Smooth muscle cell of the brain vasculature (primary cell): ENCODE measurements around the gene LTK.

Experiments
- DNase-seq: peaks from one replicate; pipeline ENCODE4 v3.0.0-alpha.2; 2012; ENCODE audit warnings: low read depth, low spot score

LTK gene

DNA sequence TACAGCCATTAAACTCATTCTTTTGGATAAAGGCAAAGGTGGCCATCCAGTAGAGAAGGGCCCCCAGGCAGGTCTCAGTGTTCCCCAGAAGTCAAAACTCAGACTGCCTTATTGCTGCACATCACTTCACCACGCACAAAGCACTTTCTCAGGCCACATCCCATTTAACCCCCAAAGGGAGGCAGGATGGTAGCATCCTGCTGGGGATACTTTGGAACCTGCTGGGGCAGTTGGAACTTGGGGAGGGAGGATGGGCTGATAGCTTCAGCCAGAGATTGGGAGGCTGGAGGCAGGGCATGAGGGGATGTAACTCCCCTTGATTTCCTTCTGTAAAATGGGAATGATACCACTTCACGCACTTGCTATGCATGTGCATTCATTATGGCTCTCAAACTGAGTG, 15.0 kb downstream of the LTK start:
- no peak for DNase-seq

DNA sequence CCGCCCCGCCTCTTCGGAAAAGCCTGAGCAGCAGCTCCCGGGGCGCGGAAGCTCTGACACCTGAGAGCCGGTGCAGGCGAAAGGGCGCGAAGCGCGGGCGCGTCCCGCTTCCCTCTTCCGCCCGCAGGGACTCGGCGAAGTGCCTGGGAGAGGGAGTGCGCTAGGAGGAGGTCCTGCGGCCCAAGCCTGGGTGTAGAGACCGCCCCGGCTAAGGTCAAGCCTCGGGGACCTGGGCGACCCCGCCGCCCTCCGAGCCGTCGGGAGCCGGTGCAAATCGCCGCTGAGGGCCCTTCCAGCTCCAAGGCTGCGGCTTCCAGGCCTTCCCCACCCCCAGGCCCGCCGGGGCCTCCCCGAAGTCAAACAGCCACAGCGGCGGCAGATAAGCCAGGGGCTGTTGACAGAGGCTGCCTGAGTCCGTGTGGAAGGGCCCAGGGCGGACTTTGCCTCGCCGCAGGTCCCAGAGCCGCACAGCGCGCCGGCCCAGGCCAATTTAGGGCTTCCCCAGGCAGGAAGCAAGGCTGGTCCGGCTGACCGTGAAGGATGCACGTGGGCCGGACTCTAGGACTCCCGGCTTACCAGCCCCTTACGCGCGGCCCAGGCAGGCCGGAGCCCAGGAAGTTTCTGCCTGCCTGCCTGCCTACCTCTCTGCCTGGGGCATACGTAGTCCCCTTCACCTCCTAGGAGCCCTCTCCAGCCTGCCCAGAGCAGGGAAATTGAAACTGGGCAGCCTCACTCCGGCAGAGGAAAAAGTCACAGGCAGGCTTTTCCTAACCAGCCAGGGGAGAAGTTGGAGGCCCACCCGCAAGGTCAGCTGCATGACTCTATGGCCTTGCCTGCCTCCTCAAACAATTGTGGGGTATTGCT, 17.7 kb downstream of the LTK start:
- DNase-seq: no peak

DNA sequence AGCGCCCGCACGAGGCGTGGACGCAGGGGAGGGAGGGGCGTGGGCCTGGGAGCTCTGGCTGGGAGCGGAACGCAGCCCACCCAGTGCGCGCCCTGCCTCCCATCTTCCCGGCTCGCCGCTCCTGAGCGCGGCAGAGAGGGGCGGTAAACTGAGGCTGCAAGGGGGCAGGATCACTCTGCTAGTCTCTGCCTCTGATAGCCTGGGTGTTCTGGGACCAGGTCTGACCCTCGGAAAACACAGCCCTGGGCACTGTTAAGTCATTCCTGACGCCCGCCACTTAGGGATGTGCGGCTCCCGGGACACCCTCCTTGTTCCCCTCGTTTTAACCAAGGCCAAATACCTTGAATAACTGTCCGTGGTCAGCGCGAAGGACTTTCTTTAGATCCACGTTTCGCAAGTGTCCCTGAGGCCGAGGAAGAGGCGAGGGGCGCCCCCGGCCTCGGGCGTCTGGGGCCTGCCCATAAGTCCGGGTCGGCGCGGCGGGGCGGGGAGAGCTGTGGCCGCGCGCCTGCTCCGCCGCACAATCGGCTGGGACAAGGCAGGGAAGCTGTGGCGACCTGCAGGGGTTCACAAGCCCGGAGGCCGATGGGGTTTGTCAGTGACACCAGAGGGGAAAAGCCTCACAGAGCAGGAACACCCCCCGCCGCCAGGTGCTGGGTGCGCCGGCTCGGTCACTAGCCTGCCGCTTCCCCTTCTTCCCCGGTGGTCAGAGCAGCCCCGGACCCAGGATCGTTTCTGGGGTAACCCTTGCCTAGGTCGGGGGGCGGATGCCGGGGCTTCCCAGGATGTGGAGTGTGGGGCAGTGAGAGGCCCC, 18.5 kb downstream of the LTK start:
- DNase-seq: no peak

DNA sequence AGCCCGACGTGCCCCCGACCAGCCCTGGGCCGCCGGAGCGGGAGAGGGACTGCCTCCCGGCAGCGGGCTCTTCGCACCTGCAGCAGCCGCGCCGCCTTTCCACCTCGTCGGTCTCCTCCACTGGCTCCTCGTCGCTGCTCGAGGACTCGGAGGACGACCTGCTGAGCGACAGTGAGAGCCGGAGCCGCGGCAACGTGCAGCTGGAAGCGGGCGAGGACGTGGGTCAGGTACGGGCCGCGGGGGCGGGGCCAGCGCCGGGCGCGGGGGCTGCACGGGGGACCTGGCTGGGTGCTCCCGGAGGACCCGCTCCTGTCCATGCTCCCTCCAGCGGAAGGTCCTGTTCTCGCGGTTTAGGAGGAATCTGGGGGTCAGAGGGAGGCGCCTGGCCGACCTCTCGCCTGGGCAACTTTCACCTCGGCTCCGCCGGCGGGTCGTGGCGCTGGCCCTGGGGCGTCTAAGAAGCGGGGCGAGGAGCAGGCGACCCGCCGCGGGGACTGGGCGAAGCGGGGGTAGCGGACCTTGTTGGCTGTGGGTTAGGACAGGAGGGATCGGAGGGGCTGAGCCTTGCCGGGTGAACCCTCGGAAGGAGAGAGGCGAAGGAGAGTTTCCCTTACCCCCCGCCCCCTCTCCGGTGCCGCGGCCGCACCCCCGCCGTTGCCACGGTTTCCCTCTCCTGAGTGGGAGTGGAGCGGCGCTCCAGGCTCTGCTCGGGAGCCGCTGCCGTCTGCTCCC, 19.3 kb downstream of the LTK start:
- DNase-seq: no peak

DNA sequence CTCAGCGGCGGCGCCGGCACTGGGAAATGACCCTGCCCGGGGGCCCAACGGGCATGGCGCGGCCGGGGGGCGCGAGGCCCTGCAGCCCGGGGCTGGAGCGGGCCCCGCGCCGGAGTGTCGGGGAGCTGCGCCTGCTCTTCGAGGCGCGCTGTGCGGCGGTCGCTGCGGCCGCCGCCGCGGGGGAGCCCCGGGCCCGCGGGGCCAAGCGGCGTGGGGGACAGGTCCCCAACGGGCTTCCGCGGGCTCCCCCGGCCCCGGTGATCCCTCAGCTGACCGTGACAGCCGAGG, 19.8 kb downstream of the LTK start:
- DNase-seq: no peak

DNA sequence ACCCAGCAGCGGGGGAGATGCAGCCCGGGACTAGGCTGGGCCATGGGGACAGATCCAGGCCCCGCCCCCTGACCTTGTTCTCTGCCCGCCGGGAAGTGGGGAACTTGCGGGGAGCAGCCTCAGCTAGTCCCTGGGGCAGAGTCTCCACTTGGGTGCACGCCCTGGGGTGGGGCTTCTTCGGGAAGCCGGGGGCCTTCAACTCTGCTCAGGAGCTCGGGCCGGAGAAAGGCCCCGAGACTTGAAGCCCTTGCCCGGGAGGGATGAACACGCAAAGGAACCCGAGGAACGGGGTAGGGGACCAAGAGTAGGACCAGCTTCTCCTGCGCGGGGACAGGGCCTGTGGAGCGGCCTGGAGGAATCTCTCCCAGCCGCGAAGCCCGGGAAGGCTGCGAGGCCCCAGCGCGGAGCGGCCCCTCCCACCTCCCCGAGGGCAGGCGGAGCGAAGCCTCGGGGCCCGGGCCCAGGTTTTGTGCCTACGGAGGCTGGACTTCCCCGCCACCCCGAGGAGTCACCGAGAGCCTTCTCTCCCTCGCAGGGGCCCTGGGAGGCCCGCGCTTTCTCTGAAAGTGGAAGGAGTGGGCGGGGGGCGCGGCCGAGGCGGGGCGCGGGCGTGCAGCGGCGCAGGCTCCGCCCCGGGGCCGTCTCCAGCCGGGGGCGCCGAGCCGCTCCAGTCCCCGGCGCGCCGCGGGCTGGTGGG, 20.3 kb downstream of the LTK start, which contains the start of gene ITPKA:
TSS of gene ITPKA (plus strand) at position 670 of the 697 bp plus-strand sequence. CDS start 54 bp downstream, outside the sequence.
- DNase-seq: no peak

DNA sequence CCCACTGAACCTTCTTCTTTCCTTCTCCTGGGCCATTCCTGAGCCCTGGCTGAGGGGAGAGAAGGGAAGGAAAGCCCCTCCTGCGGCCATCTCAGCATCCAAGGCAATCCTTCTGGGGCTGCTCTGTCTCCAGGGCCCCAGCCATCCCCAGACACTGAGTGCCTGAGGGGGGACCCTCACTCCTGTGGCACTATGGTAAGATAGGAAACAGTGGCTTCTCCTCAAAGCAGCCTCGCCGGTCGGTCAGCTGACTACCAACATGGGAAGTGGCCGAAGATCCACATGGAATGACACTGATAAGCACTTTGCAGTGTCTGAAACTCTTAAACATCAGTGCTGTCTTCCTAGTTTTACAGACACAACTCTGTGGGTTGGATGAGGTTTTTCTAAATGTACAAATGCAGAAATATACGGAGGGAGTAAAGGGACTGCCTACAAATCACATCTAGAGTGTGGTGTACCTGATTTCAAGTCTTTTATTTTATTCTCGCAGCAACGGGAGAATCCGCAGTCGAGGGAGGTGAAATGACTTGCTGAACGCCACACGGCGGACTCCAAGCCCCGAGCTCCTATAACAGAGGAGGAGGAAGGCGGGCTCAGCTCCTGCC, 20.9 kb downstream of the LTK start:
- DNase-seq: no peak

DNA sequence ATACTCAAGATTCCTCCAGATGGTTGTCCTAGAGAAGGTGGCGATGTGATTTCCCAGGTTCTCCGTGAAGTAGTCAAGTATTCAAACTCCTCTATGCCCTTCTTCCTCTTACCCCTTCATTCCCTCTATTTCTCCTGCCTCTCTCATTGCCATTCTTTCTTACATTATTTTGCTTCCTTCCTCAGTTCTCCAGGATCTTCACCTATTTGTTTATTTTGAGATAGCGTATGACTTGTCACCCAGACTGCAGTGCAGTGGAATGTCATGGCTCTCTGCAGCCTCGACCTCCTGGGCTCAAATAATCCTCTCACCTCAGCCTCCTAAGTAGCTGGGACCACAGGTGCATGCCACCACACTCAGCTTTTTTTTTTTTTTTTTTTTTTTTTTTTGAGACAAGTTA, 21.7 kb downstream of the LTK start:
- no peak for DNase-seq

DNA sequence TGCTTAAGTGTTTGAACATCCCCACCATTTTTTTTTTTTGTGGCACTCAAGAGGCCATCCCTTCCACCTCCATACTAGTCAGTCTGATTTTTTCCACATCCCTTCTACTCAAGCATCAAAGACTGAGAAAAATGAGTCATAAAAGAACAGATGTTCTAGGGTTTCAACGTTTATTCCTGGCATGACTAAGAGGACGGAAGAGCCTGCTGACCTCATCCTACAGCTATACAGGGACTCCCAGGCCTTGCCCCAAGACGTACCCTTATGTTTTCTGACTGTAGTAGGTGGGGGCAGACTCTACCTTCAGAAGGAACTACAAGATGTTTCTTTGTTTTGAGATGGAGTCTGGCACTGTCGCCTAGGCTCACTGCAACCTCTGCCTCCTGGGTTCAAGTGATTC, 23.3 kb downstream of the LTK start:
- peak; percentile 62 for DNase-seq

DNA sequence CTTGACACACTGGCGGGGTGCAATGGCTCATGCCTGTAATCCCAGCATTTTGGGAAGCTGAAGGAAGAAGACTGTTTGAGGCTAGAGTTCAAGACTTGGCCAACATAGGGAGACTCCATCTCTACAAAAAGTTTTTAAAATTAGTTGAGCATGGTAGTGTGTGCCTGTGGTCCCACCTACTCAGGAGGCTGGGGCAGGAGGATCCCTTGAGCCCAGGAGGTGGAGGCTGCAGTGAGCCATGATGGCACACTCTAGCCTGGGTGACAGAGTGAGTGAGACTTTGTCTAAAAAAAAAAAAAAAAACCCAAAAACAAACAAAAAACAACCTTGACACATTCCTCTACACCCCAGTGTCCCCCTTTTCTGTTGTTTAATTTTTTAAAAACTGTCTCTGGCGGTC, 24.0 kb downstream of the LTK start:
- no peak for DNase-seq

DNA sequence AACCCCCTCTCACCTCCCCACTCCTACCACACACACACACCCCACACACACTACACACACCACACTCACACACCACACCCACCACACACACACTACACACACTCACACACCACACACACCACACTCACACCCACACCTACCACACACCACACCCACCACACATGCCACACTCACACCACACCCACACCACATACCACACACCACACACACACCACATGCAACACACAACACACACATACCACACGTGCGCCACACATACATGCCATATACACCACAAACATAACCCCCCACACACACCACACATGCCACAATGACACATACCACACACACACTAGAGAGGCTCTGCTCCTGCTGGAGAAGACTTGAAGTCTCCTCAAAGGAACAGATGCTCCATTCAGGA, 25.8 kb downstream of the LTK start:
- DNase-seq: no peak

DNA sequence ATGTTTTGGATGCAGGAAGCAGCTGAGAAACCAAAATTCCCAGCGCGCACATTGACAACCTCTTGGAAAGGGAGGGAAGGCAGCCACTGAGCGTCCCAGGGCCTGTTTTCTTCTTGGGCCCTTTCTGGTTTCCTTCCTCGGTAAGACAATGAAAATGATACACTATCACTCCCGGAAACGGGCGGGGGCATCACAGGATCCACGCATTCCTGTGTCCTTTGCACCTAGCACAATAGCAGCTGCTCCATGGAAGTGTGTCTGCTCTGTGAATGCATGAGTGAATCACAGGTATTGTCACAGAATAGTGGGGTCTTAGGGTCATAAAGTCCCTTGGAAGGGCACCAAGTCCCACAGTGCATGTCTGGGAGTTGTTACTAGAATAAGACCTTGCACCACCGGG, 26.2 kb downstream of the LTK start:
- no peak for DNase-seq

DNA sequence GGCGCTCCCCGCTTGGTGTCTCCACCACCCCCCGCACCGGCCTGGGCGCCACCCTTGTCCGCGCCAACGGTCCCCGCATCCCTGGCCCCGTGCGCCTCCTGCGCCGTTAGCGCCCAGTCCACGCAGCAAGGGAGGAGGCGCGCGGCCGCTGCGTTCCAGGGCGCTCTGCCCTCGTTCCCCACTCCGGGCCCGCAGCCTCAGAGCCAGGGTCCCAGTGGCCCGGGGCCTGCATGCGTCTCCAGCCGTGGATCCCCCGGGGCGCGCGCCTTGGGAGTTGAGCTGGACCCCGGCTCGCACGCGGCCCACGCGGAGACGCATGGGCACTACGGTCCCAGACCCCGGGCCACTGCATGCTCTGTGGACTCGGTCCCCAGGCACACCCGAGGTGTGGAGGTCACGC, 27.3 kb downstream of the LTK start:
- DNase-seq: no peak

DNA sequence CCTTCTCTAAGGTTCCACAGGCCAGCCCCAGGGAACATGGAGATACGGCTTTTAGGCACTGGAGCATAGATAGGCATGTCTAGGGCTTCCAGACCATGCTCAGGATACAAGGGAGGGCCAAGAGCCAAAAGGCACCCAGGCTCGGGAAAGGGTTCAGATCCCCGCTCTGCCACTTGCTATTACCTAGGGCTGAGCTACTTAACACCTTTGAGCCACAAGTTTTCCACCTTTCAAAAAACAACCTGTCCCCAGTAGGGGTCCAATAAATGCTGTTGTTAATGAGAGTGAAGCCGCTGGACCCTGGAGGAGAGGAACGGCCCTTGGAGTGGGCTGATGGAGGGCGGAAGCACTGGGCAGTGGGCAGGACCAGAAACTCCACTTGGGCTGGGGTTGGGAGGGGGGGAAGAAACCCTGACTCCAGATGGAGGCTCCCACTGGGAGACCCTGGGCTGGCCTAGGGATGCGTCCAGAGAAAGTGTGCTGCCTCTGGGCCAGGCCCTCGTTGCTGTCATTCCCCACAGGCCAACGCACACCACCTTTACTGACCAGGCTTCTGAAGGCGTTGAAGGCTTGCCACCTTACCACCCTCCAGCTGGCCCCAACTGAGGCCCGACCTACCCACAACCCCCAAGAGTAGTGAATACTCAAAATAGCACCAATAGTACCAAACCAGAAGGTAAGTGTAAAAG, 28.5 kb downstream of the LTK start:
- DNase-seq: no peak

DNA sequence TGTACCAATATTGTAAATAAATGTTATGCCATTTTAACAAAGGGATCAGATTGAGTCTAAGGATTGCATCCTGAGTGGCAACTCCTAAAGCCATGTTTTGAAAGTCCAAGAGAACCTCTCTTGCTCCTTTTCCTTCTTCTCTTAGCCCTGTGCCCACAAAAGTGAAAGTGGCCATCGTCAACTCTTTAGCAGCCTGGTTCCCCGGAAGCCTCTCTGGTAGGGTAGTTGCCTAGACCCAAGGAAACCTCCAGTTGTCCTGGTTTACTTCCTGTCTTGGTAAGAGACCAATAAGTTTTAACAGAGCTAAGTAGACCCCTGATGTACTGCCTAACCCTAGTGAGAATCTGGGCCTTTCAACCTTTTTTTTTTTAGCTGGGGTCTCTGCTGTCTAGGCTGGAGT, 30.1 kb downstream of the LTK start:
- DNase-seq: no peak

DNA sequence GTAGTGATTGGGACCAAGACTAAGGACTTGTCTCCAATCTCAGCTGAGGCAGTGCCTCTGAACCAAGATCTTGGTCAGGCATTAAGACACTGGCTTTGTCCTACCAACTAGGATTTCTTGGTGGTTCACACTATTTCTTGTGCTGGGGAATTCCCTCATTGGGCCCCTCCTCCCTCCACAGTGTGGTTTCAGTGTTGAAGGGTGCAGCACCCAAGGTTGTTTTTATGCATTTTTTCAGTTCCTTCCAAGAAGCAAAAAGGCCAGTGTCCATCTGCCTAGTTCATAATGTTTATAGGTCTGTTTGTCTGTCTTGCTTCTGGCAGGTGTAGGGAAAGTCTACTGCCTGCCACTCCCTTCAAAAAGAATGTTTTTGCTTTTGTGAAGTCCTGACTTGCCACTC, 30.5 kb downstream of the LTK start:
- DNase-seq: no peak

DNA sequence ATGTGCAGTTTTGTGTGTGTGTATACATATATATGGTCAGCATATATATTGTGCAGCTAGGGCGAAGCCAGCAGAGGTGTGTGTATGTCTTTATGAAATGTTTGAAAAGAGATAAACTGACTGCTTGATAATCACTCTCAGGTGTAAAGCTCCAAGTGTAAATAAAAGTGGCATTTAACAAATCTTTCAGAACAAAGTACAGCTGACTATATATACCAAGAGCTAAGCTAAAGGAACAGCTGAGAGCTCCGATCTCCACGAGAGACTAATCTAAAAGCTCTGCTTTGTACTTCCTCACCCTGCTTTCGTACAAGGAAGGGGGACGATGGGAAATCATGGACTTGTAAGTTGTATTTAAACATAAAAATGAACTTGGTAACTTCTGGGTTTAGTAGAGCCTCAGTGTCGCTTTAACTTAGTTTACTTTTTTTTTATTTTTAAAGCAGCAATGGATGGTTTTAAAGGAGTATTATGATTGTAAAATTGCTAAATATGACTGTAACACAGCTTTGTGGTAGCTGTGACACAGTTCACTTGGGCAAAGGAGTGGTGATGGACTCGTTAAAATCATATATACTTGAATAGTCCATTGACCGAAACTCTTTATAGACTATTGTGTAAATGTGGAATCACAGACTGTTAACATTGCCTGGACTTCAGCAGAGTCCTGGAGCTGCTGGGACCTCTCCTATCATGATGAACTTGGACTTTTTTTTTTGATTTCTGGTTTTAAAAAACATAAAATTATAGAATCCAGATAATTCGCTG, 31.3 kb downstream of the LTK start:
- DNase-seq: no peak

DNA sequence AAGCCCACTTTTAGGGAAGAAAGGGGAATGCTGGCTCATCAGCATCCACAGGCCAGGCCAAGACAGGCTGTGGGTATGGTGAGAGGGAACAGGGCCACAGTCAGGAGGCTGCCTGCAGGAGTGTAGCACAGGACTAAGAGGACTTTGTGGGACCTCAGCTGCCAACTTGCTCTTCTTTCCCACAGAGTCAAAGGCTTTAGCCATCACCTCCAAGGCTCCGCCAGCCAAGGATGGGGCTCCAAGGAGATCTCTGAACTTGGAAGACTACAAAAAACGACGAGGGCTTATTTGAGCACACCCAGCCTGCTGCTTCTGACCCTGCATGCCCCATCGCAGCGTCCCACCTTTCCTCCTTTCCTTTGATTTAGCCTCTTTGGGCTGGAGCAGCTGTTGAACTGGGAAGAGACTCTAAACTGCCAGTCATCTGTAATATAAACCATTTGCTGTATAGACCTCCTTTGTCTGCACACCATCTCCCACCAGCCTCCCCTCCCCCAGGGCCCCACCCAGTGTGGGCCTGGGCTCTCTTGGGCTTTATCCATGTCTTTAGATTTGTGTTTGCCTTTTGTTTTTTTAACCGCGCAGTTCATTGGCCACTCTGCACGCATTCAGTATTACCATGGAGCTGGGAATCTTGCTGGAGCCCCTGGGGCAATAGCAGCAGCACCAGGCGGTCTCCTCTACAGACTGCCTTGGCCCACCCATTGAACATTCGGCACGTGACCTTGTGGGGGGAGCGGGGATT, 33.1 kb downstream of the LTK start:
- DNase-seq: no peak

DNA sequence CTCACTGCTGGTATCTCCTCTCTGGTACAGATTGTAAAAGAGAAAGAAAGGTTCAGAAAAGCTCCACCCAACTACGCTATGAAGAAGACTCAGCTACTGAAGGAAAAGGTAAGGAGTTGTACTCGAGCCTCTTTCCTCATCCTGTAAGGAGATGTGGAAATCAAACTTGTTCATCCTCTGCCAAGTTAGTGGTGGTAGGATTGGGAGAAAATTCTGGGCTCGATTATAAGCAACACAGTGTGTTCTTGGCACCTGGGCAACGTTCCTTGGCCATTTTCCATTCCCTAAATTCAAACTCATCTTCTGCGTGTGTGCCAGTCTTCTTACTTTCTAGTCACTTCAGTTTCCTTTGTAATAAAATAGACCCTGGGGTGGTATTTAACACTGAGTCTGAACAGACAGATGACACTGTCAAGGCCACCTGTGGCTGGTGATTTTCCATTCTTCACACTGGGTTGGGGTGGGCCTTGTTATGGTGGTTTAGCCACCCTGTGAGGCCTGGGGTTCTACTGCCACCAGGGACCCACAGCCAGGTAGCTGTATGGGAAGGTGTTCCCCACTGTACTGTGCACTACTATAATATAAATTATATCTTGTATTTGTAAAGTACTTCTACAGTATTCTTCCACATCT, 37.1 kb downstream of the LTK start:
- no peak for DNase-seq
